HCEC 1CT (cell line): Measurements from ENCODE around the gene ACCS.
A peak's percentile ranks its signal among the peaks of the same experiment; 100 is the strongest.

Source experiments
- DNase-seq: peaks from one replicate; pipeline ENCODE4 v3.0.0-alpha.2; 2017

ACCS gene

GRCh38 chr11:44095506-44096359 lies 29.7 kb downstream of the ACCS start, which contains the start of gene EXT2:
TSS of gene EXT2 (plus strand) at chr11:44095678. CDS start at chr11:44107713, 12,035 bp downstream.
- peak; percentile 81 for DNase-seq

- peak; percentile 33 for DNase-seq
Measured at GRCh38 chr11:44096360-44097185, 30.5 kb downstream of the ACCS start.

GRCh38 chr11:44097821-44098220 lies 31.8 kb downstream of the ACCS start:
- DNase-seq, result no peak

GRCh38 chr11:44101098-44101497 lies 35.0 kb downstream of the ACCS start:
- no peak for DNase-seq

GRCh38 chr11:44104481-44105294 lies 38.6 kb downstream of the ACCS start:
- peak; percentile 38 for DNase-seq

- no peak for DNase-seq
Measured at GRCh38 chr11:44108260-44108659, 42.2 kb downstream of the ACCS start.

- peak; percentile 51 for DNase-seq
Measured at GRCh38 chr11:44110231-44110679, 44.2 kb downstream of the ACCS start.

- peak; percentile 67 for DNase-seq
Measured at GRCh38 chr11:44112091-44112821, 46.2 kb downstream of the ACCS start.

- no peak for DNase-seq
Measured at GRCh38 chr11:44113018-44113417, 46.9 kb downstream of the ACCS start.

GRCh38 chr11:44113572-44113971 lies 47.5 kb downstream of the ACCS start:
- DNase-seq, result no peak

- no peak for DNase-seq
Measured at GRCh38 chr11:44116234-44116830, 50.3 kb downstream of the ACCS start.

GRCh38 chr11:44120169-44120568 lies 54.1 kb downstream of the ACCS start:
- DNase-seq, result no peak

- no peak for DNase-seq
Measured at GRCh38 chr11:44125598-44125997, 59.5 kb downstream of the ACCS start.

- no peak for DNase-seq
Measured at GRCh38 chr11:44126304-44126703, 60.2 kb downstream of the ACCS start.

- DNase-seq, result no peak
Measured at GRCh38 chr11:44127130-44127529, 61.1 kb downstream of the ACCS start.

GRCh38 chr11:44128729-44129128 lies 62.7 kb downstream of the ACCS start:
- no peak for DNase-seq

GRCh38 chr11:44130751-44131150 lies 64.7 kb downstream of the ACCS start:
- DNase-seq, result no peak

GRCh38 chr11:44133335-44133946 lies 67.4 kb downstream of the ACCS start:
- peak; percentile 44 for DNase-seq
